GM12878 (cell line): Measurements from ENCODE around the gene USP5. TPM values are rescaled to one million over a fixed set of nuclear protein-coding genes. Genes with fewer than 3 reads are reported as not detected.

Source experiments
- ATAC-seq: fragments of 200-7000 bp; cut with Tn5 transposase; 3 replicates; pipeline ENCODE4 v1.9.1; 2020; ENCODE audit warnings: mild to moderate bottlenecking, moderate library complexity
- BruUV-seq: library from RNA; stranded (reverse); fragments of 400-500 nt; replicated peaks from 2 replicates; lab custom pipeline; 2021; lab: Mats Ljungman, UMichigan
- CTCF ChIA-PET: fragments of 300-600 bp; sonication (Branson Sonifier 250); formaldehyde crosslinking; extraction: SDS; loops from one replicate; lab custom pipeline; 2021; ENCODE audit warnings: inconsistent platforms; lab: Yijun Ruan, JAX
- POLR2A ChIA-PET: fragments of 350-600 bp; formaldehyde crosslinking; extraction: SDS; loops from one replicate; lab custom pipeline; 2021; ENCODE audit warnings: inconsistent platforms; lab: Charles Lee
- RAD21 ChIA-PET: fragments of 300-600 bp; sonication (Branson Sonifier 250); formaldehyde crosslinking; loops from one replicate; lab custom pipeline; 2023; ENCODE audit warnings: antibody characterized with exemption; ENCODE audit not compliant: unreplicated experiment; lab: Charles Lee
- SMC1A ChIA-PET: fragments of 300-600 bp; sonication (Branson Sonifier 250); formaldehyde crosslinking; loops from one replicate; lab custom pipeline; 2023; ENCODE audit not compliant: unreplicated experiment, uncharacterized antibody; lab: Charles Lee
- DNase-seq: peaks from one replicate; pipeline ENCODE4 v3.0.0-alpha.2; 2011; ENCODE audit warnings: low read depth, low spot score
- FAIRE-seq: peaks from 3 replicates; lab custom pipeline; 2011; peaks lifted over from hg19 to GRCh38; lab: Jason Lieb, UNC
- H2AFZ ChIP-seq: 2 replicates; pipeline ENCODE4 v1.6.0; 2011; ENCODE audit warnings: low read depth, low read length, control low read depth; ENCODE audit not compliant: control insufficient read depth
- H3K27ac ChIP-seq: 2 replicates; pipeline ENCODE4 v1.5.1; 2011; ENCODE audit warnings: control low read depth; ENCODE audit not compliant: control insufficient read depth, insufficient read depth
- H3K27me3 ChIP-seq, 2 experiments: replicated peaks in 1 of 2; 2 replicates each; pipeline versions ENCODE4 v1.6.0 to v1.6.1; 2011; ENCODE audit warnings: low read length in 1 of 2; ENCODE audit not compliant: control insufficient read depth in 2 of 2, insufficient read depth in 2 of 2
- H3K36me3 ChIP-seq, 2 experiments: 2 replicates each; pipeline ENCODE4 v1.5.1; 2011; ENCODE audit warnings: low read length in 1 of 2; ENCODE audit not compliant: control insufficient read depth in 2 of 2, insufficient read depth in 2 of 2
- H3K4me1 ChIP-seq: 2 replicates; pipeline ENCODE4 v1.6.1; 2011; ENCODE audit warnings: mild to moderate bottlenecking, low read length, moderate library complexity, mixed read lengths; ENCODE audit not compliant: control insufficient read depth, insufficient read depth
- H3K4me2 ChIP-seq: 2 replicates; pipeline ENCODE4 v1.6.0; 2011; ENCODE audit warnings: control low read depth; ENCODE audit not compliant: control insufficient read depth, insufficient read depth
- H3K4me3 ChIP-seq: fragments of 200-600 bp; sonication (generic); 2 replicates; pipeline ENCODE4 v1.5.1; 2016
- H3K79me2 ChIP-seq: 2 replicates; pipeline ENCODE4 v1.6.0; 2011; ENCODE audit warnings: low read length; ENCODE audit not compliant: control insufficient read depth, insufficient read depth
- H3K9ac ChIP-seq: 2 replicates; pipeline ENCODE4 v1.8.0; 2011; ENCODE audit warnings: low read length, control low read depth, mixed read lengths; ENCODE audit not compliant: control insufficient read depth, insufficient read depth
- H3K9me3 ChIP-seq: replicated peaks from 3 replicates; pipeline ENCODE4 v1.5.1; 2011; ENCODE audit warnings: mild to moderate bottlenecking, low read length; ENCODE audit not compliant: control insufficient read depth, insufficient read depth
- H4K20me1 ChIP-seq: 2 replicates; pipeline ENCODE4 v1.6.0; 2011; ENCODE audit not compliant: control insufficient read depth, insufficient read depth
- CBX5 ChIP-seq: sonication (generic); IDR thresholded peaks from 2 replicates; pipeline ENCODE4 v1.6.1; 2016; ENCODE audit warnings: low read depth, moderate library complexity, mild to moderate bottlenecking, inconsistent platforms
- CEBPB ChIP-seq, 2 experiments: fragments of 150-350 bp in 1 of 2; IDR thresholded peaks; 2 replicates each; pipeline ENCODE4 v1.6.1; 2012 to 2014; ENCODE audit warnings: low read depth in 2 of 2, low read length in 2 of 2, borderline replicate concordance in 1 of 2, inconsistent platforms in 1 of 2
- CHD1 ChIP-seq: IDR thresholded peaks from 2 replicates; pipeline ENCODE4 v1.6.1; 2012; ENCODE audit warnings: low read depth, low read length, improper control_type of control experiment
- ELK1 ChIP-seq: IDR thresholded peaks from 2 replicates; pipeline ENCODE4 v1.6.1; 2012; ENCODE audit warnings: low read depth, low read length, improper control_type of control experiment
- IKZF2 ChIP-seq, 2 experiments: fragments of 450-650 bp; IDR thresholded peaks; 2 replicates each; pipeline ENCODE4 v1.6.1; 2017; ENCODE audit warnings: mild to moderate bottlenecking in 2 of 2, moderate library complexity in 2 of 2
- LARP7 ChIP-seq: fragments of 450-650 bp; IDR thresholded peaks from 2 replicates; pipeline ENCODE4 v1.6.1; 2017; ENCODE audit warnings: mild to moderate bottlenecking
- RBBP5 ChIP-seq: fragments of 200-600 bp; sonication (generic); conservative IDR thresholded peaks from 2 replicates; pipeline ENCODE4 v1.6.1; 2016
- RCOR1 ChIP-seq: conservative IDR thresholded peaks from 2 replicates; pipeline ENCODE4 v1.6.1; 2012; ENCODE audit warnings: low read depth, low read length, improper control_type of control experiment
- SIX5 ChIP-seq: IDR thresholded peaks from 2 replicates; pipeline ENCODE4 v1.6.1; 2011; ENCODE audit warnings: mild to moderate bottlenecking, low read depth, low read length, moderate library complexity; ENCODE audit not compliant: severe bottlenecking
- STAT1 ChIP-seq: fragments of 450-650 bp; conservative IDR thresholded peaks from 2 replicates; pipeline ENCODE4 v1.6.1; 2014; ENCODE audit warnings: antibody characterized with exemption, mild to moderate bottlenecking
- SUZ12 ChIP-seq: fragments of 200-600 bp; sonication (generic); IDR thresholded peaks from one replicate; pipeline ENCODE4 v1.6.1; 2018; ENCODE audit warnings: antibody characterized with exemption, mild to moderate bottlenecking; ENCODE audit not compliant: unreplicated experiment
- TCF7 ChIP-seq: IDR thresholded peaks from 2 replicates; pipeline ENCODE4 v1.6.1; 2014; ENCODE audit warnings: antibody characterized with exemption, borderline replicate concordance
- ZNF274 ChIP-seq: IDR thresholded peaks from one replicate; pipeline ENCODE4 v1.8.0; 2011; ENCODE audit not compliant: insufficient read length, insufficient read depth
- whole genome bisulfite sequencing: methylation state at CpG from one replicate; pipeline ENCODE4 v1.1.6; 2016; ENCODE audit warnings: low lambda C conversion rate; ENCODE audit not compliant: insufficient replicate concordance, insufficient coverage; ENCODE audit errors: missing lambda C conversion rate; 5-methylcytosine and 5-hydroxymethylcytosine counted together
- in situ Hi-C: fragments of 300-500 bp; cut with MboI; formaldehyde crosslinking; loops from 9 replicates; pipeline ENCODE4 v1.14.3; 2018; ENCODE audit warnings: mixed read lengths
- intact Hi-C: fragments of 100-400 bp; cut with micrococcal nuclease; formaldehyde crosslinking; loops from one replicate; pipeline ENCODE4 v1.14.2; 2022; ENCODE audit not compliant: unreplicated experiment
- polyA plus RNA-seq, 11 experiments: library from polyadenylated mRNA; depleted of rRNA in 4 of 11; unstranded in 6 of 11; stranded (reverse) in 5 of 11; fragments of >200 nt; fragmentation: Nextera tagmentation in 4 of 11; fragmentation: Illumina TruSeq in 1 of 11; extraction: Ambion mirVana in 4 of 11; extraction: Trizol in 1 of 11; gene quantifications; 1 replicate in 1 of 11; 2 replicates in 10 of 11; pipeline versions ENCODE4 v1.2.1 to v1.2.3, GENCODE V29; 2011 to 2016; ENCODE audit warnings: inconsistent platforms in 2 of 11, missing spikeins in 2 of 11, low read depth in 1 of 11
- total RNA-seq, 4 experiments: library from RNA; depleted of rRNA in 3 of 4; stranded (reverse); fragments of >200 nt in 3 of 4; fragmentation: Illumina TruSeq in 1 of 4; extraction: Trizol in 1 of 4; gene quantifications; 2 replicates each; pipeline versions ENCODE4 v1.2.1 to v1.2.3, GENCODE V29; 2013 to 2021

The USP5 gene
- total and polyA plus RNA-seq, 10 of the 15 experiments (the other 5 are each of a cell fraction or from before 2014, with no cell fraction given): 2.5 to 124 (median 74.6) TPM

GRCh38 chr12:6863033-6863432 lies 11.1 kb downstream of the USP5 start:
- Histone ChIP-seq H3K9ac (no peak overlapping the region), H3K4me3 (no peak overlapping the region), H3K9me3 (no peaks in the 10 kb centered on the region), H3K79me2 (peaks cover 12% of the 10 kb centered on the region), H3K27me3 (no peaks in the 10 kb centered on the region), H3K27ac (no peak overlapping the region), H2AFZ (no peak overlapping the region), H4K20me1 (no peaks in the 10 kb centered on the region), H3K36me3 (peaks cover 30 to 40% of the 10 kb centered on the region in 2 experiments), H3K4me1 (peaks cover 6% of the 10 kb centered on the region), H3K4me2 (no peak overlapping the region)
- ChIA-PET SMC1A (no interaction called here), RAD21 (no interaction called here), POLR2A (no interaction called here), CTCF (interaction anchor here (1.7 kb wide), 1 partner anchor 10 kb away, joined by 4 read pairs; the partner anchor contains the start of gene SPSB2)
- in situ Hi-C loops: no loop called here
- DNase-seq: no peak
- no peak for FAIRE-seq
- ATAC-seq: no peak
- TF ChIP-seq STAT1 (no peak), ELK1 (no peak), SIX5 (no peak), ZNF274 (no peak), CHD1 (no peak), SUZ12 (no peak), TCF7 (no peak), LARP7 (no peak), RCOR1 (no peak), RBBP5 (no peak), IKZF2 (IDR thresholded peaks at IDR 0.05) (no peak), CEBPB (IDR thresholded peaks at IDR 0.05; ENCODE audit: borderline replicate concordance in 1 of 2, low read depth in 2 of 2, low read length in 2 of 2) (no peak), CBX5 (no peak)
- WGBS: 96% methylated on average over 11 of the region's 11 CpGs
- intact Hi-C loops: no loop called here
- no TSS peak for BruUV-seq
